Right kidney (tissue), 1 donor: ENCODE results near the gene ESRRA.

Experiments used
- DNase-seq: peaks from one replicate; pipeline ENCODE4 v3.0.0-alpha.2; 2016

ESRRA gene

GRCh38 chr11:64331569-64332371 lies 26.4 kb downstream of the ESRRA start:
- DNase-seq, result no peak

DNA sequence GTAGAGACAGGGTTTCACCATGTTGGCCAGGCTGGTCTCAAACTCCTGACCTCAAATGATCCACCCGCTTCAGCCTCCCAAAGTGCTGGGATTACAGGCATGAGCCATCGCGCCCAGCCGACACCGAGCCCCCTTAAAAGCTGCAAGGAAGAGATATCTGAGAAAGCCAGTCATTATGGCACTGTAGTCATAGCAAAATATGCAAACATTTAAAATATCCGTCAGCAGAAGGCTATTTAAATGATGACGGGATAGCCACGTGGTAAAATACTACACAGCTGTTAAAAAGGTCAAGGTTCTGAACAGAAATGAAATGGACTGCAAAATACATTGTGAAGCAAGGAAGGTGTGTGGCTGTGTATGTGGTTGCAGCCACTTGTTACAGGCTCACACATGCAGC lies 28.2 kb downstream of the ESRRA start:
- no peak for DNase-seq

GRCh38 chr11:64334764-64335735 lies 29.7 kb downstream of the ESRRA start:
- DNase-seq, result no peak

DNA sequence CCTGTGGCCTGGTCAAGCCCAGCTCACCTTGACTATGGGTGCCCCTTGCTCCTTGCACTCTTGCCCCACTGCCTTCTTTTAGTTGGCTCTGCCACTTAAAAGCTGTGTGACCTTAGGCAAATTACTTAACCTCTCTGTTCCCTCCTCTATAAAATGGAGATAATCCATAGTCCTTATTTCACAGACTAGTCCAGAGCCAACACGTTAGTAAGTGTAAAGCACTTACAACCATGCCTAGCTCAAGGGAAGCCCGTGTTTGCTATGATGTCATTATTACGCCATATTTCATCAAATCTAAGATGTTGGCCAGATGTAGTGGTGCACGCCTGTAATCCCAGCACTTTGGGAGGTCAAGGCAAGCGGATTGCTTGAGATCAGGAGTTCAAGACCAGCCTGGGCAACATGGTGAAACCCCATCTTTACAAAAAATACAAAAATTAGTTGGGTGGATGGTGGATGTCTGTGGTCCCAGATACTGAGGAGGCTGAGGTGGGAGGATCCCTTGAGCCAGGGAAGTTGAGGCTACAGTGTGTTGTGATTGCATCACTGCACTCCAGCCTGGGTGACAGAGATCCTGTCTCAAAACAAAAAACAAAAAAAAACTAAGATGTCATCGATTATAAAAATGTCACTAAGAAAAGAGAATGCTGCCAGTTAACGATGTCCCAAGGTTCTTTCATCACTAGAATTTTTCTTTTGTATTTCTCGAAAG lies 32.4 kb downstream of the ESRRA start:
- DNase-seq, result no peak

DNA sequence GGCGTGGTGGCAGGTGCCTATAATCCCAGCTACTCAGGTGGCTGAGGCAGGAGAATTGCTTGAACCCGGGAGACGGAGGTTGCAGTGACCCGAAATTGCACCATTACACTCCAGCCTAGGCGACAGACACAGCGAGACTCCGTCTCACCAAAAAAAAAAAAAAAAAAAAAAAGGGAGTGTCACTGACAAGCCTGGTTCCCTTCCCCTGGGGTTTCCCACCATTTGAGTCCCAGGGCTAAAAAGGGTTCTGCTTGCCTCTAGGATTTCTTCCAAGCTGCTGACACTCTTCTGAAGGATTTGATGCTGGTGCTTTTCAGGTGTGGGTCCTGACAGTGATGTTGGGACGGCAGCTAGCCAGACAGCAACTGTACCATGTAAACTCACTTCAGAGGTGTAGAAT lies 33.4 kb downstream of the ESRRA start:
- no peak for DNase-seq

GRCh38 chr11:64339286-64339685 lies 34.0 kb downstream of the ESRRA start:
- DNase-seq, result no peak

DNA sequence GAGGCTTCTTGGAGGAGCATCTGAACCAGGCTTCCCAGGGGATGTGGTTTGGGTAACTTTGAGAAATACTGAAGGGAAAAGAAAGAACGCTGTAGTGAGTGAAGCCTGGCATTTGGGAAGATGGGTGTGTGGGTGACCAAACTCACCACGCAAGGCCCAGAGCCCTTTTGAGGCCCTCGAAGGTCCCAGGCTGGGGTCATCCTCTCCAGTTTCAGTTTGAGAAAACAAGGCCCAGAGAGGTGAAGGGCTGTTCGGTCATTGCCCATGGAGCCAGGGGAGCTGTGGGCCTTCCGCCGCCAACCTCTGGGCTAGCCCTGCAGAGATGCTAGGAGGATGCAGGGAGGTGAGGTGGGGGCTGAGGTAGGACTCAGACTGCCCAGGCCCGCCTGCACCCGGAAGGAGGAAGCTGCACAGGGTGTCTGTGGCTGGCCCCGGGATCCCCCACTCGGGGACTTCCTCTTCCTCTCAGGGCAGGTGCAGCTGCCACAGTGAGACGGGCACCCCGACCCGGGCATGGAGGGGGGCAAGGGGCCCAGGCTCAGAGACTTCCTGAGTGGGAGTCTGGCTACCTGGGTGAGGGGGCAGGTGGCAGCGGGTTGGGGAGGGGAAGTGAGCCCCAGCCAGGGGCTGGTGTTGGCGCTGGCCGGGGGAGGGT lies 34.6 kb downstream of the ESRRA start, which contains the start of gene CCDC88B:
CCDC88B (plus strand) TSS at position 451 of the 655 bp plus-strand sequence; CDS start at position 514, 63 bp downstream.
- no peak for DNase-seq

DNA sequence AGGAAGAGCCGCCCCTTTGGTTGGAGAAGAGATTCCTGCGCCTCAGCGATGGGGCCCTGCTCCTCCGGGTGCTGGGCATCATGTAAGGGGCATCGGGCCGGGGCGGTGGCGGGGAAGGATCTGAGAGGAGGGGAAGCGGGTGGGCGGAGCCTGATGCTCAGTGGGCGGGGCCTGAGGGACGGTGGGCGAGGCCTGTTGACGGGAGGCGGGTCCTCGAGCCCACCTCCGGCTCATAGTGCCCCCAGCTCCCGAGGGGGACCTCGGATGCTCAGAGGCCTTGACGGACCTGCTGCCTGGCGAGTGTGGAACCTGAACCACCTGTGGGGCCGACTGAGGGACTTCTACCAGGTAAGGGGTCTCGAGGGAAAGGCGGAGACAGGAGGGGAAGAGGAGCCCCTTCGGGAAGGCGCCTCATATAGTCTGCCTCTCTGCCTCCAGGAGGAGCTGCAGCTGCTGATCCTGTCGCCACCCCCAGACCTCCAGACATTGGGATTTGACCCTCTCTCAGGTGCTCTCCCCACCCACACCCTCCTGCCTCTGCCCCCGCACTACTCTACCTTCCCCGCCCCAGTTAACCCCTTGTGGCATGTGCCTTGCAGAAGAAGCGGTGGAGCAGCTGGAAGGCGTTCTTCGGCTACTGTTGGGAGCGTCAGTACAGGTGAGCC lies 35.5 kb downstream of the ESRRA start:
- DNase-seq, result no peak

- no peak for DNase-seq
Measured at GRCh38 chr11:64341429-64341828, 36.1 kb downstream of the ESRRA start.

DNA sequence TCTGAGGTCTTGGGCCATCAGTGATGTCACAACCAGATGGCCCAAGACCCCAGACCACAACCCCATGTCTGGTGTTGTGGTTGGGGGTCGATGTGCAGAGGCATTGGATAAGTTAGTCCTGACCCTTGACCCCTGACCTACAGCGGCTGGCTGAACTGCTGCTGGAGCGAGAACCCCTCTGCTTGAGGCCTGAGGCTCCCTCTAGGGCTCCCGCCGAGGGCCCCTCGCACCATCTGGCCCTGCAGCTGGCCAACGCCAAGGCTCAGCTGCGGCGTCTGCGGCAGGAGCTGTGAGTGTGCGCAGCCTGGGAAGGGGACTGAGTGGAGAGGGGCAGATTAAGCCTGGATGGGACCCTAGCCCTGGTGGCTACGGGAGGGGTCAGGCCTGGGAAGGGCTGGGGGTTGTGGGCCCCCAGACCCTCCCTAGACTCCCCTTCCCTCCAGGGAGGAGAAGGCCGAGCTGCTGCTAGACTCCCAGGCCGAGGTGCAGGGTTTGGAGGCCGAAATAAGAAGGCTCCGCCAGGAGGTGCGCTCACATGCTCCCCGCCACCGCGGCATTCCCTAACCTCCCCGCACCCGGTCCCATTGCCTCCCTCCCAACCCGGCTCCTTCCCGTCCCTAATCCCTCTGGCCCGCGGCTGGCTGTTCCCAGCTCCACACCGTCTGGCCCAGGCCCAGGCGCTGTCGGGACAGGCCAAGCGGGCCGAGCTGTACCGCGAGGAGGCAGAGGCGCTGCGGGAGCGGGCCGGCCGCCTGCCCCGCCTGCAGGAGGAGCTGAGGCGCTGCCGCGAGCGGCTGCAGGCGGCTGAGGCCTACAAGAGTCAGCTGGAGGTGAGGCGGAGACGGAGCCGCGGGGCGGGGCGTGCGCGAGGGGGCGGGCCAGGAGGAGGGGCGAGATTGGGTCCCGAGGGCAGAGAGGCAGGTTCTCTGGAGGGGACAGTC lies 36.8 kb downstream of the ESRRA start:
- peak; percentile 76 for DNase-seq

DNA sequence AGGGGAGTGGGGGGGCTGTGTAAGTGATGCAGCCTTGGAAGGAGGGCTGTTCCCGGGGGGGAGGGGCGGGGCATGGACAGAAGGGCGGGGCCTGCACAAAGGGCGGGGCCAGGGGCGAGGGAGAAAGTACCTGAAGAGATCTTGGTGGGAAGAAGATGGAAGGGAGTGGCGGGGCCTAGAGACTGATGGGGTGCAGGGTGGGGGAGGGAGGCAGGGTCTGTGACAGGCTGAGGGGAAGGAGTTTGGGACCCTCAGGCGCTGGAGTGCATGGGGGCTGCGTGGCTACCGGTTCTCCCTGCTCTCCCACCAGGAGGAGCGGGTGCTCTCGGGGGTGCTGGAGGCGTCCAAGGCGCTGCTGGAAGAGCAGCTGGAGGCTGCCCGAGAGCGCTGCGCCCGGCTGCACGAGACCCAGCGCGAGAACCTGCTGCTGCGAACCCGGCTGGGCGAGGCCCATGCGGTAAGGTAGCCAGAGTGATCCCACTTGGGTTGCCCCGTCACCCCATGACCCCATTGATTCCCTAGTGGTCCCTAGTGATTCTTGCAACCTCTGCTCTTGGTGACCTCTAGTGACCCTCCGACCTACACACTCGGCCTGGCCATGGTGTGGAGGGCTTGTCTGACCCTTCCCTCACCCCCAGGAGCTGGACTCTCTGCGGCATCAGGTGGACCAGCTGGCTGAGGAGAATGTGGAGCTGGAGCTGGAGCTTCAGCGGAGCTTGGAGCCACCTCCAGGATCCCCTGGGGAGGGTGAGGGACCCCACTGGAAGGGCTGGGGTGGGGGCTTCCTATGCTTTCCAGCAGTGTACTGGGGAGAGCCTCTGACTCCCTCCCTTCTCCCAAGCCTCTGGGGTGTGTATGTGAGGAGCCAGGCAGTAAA lies 37.8 kb downstream of the ESRRA start:
- DNase-seq, result no peak

DNA sequence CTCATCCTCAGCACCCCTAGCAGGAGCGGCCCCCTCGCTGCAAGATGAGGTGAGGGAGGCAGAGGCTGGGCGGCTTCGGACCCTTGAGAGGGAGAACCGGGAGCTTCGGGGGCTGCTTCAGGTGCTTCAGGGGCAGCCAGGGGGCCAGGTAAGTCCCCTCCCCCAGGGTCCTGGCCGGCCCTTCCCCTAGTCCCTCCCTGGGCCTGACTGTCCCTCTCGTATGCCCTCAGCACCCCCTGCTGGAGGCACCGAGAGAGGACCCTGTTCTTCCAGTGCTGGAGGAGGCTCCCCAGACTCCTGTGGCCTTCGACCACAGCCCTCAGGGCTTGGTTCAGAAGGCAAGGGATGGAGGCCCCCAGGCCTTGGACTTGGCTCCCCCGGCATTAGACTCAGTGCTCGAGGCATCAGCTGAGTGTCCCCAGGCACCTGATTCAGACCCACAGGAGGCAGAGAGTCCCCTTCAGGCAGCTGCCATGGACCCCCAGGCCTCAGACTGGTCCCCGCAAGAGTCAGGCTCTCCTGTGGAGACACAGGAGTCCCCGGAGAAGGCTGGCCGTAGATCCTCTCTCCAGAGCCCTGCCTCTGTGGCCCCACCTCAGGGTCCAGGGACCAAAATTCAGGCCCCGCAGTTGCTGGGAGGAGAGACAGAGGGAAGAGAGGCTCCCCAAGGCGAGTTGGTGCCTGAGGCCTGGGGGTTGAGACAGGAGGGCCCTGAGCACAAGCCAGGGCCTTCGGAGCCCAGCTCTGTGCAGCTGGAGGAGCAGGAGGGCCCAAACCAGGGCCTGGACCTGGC lies 38.6 kb downstream of the ESRRA start:
- DNase-seq, result no peak

DNA sequence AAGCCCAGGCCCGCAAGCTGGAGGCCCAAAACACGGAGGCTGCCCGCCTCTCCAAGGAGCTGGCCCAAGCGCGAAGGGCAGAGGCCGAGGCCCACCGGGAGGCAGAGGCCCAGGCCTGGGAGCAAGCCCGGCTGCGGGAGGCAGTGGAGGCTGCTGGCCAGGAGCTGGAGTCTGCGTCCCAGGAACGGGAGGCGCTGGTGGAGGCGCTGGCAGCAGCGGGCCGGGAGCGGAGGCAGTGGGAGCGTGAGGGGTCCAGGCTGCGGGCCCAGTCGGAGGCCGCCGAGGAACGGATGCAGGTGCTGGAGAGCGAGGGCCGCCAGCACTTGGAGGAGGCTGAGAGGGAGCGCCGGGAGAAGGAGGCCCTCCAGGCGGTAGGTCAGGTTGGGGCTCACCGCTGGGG lies 39.5 kb downstream of the ESRRA start:
- DNase-seq, result no peak

DNA sequence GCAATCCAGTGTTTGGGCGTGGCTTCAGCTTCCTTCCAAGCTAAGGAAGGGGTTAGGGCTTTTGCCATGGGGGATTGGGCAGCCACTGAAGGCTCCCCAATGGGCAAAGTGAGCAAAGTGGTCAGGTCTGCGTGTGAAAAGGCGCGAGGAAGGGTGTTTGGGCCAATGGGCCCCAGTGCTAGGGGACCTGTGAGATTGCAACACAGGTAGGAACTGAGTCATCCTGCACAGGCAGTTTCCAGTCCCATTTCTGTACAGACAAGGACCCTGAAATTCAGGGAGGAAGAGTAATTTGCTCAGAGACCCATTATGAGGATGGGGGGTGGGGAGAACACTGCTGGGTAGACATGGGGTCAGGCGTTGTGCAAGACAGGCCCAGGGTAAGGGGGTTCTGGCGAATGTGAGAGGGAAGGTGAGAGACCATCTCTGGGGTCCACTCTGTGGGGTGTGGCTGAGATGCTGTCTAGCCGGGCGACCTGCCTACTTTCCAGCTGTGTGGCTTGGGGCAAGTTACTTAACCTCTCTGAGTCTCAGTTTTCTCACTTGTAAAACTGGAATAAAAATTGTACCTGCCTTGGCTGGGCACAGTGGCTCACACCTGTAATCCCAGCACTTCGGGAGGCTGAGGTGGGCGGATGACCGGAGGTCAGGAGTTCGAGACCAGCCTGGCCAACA lies 42.0 kb downstream of the ESRRA start:
- DNase-seq, result no peak

DNA sequence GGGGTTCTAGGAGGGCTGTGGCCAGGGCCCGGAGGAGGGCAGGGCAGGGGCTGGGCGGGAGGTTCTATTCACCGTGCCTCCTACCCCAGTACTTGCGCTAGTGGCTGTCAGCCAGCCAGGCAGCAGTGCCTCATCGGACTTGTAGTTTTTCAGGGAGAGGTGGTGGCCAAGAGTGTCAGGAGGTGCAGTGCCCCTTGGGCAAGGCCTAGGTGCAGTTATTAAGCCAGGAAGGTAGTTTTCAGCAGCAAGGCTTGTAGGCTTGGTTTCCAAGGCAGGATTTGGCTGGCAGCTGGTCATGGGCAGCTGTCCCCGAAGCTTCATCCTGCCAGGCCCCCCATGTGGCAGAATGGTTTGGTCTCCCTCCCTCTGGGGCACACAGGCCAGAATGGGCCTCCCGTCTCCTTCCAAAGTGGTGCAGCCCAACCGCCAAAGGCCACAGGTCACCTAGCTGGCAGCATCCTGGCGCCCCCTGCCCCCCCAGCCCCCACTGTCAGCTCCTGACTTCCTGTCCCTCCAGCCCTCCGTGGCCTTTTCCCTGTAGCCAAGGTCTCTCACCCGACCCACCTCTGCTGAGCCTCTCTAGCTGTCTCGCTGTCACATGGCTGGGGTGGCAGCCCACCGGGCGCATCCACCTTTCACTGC lies 43.2 kb downstream of the ESRRA start:
- no peak for DNase-seq

GRCh38 chr11:64349025-64349387 lies 43.7 kb downstream of the ESRRA start:
- no peak for DNase-seq

DNA sequence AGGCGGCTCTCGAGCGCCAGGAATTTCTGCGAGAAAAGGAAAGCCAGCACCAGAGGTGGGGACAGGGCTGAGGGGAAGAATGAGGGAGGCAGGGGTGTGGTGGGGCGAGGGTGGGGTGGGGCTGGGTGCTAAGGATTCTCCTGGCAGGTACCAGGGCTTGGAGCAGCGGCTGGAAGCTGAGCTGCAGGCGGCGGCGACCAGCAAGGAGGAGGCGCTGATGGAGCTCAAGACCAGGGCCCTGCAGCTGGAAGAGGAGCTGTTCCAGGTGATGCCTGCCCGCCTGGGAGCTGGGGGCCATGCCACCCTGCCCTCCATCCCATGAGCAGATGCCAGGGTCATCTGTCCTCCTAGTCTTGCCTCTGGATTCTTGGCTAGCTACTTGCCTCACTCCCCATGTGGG lies 44.1 kb downstream of the ESRRA start:
- no peak for DNase-seq
